Adipose tissue (tissue), 3 donors: ENCODE results near the gene OAS2. TPM values are rescaled to one million over a fixed set of nuclear protein-coding genes. Genes with fewer than 3 reads are reported as not detected.

ENCODE experiments used
- H3K27ac ChIP-seq: one replicate; pipeline ENCODE4 v1.5.1; 2013; ENCODE audit warnings: low read depth, low read length
- WGBS, 3 donors: extraction: QIAGEN DNeasy Blood & Tissue Kit; methylation state at CpG; one replicate each; pipeline ENCODE4 v1.1.7; 2013; 5-methylcytosine and 5-hydroxymethylcytosine counted together
- polyA plus RNA-seq, 3 donors: library from polyadenylated mRNA; stranded (reverse); fragments of 200-250 nt; gene quantifications; one replicate each; pipeline ENCODE4 v1.2.3, GENCODE V29; 2013
- donor health status: healthy with polysubstance abuse.
- donor health status: Bipolar disorder and iron deficiency.
- donor health status: healthy.

OAS2 gene
- polyA plus RNA-seq, 3 donors: 2.2 to 9.4 (median 4.9) TPM

DNA sequence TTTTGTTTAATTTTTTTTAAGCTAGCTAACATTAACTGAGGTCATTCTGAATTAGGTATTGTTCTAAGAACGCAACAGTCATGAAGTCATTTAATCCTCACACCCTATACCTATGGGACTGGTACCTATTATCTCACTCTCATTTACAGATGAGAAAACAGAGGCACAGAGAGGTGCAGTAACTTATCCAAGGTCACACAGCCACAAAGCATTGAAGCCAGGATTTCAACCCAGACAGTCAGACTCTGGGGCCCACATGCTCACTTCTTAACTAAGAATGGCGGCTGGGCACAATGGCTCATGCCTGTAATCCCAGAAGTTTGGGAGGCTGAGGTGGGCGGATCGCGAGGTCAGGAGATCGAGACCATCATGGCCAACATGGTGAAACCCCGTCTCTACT lies 63.2 kb downstream of the OAS2 start:
- H3K27ac ChIP-seq: no peak overlapping the region
- 85 to 95% (median 94%) methylated on average over 7 of the region's 7 CpGs for WGBS, 3 donors

DNA sequence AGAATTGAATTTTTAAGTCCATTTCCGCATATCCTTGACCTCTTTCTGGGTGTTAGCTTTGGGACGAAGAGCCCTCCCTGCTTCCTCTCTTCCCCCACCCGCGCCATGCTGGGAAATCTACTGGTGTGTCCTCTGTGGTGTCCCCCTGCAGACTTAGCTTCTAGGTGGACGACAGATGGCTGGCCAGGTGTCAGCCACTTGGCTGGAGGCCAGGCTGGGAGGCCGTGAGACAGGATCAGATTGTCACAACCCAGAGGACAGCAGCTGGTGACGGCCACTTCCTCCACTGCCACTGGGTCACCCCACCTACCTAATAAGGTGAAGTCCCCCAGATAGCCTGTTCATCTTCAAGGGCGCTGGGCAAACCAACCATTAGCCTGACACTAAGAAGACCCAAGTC lies 64.9 kb downstream of the OAS2 start:
- H3K27ac ChIP-seq: no peak overlapping the region
- 57 to 70% (median 68%) methylated on average over 8 of the region's 8 CpGs for WGBS, 3 donors

DNA sequence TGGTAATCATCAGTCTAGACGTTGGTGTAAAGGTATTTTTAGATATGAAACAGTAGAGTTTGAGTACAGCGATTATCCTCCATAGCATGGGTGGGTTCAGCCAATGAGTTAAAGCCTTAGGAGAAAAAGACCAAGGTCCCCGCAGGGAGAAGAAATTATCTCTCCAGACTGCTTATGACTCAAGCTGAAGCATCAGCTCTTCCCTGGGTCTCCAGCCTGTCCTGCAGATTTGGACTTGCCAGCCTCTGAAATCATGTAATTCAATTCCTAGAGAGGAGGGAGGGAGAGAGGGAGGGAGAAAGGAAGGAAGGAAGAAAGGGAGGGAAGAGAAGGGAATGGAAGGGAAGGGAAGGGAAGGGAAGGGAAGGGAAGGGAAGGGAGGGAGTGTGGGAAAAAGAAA lies 66.2 kb downstream of the OAS2 start:
- WGBS, 3 donors: 70 to 85% (median 74%) methylated on average over 3 of the region's 3 CpGs
- no peak overlapping the region for H3K27ac ChIP-seq

DNA sequence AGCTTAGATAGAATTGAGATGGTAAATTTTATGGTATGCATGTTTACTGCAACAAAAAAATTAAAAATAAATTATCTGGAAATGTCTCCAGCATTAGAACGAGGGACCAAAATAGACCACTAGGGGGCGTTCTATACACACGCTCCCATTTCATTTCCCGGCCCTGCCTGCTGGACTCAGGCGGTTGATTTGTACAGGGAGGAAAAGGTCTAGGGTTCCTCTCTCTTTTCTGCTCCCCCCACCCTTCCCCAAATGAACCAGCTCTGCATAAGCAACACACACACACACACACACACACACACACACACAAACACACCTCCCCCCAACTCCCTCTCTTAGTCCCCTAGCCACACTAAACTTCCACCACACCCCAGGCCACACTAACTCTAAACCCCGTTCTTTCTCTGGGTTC lies 70.4 kb downstream of the OAS2 start:
- H3K27ac ChIP-seq: no peak overlapping the region
- 7 to 10% (median 8%) methylated on average over 6 of the region's 6 CpGs for WGBS, 3 donors

- H3K27ac ChIP-seq: no peak overlapping the region
- WGBS, 3 donors: 58 to 68% (median 63%) methylated on average over 11 of the region's 11 CpGs
Observed at GRCh38 chr12:113049976-113050742, 71.8 kb downstream of the OAS2 start.

GRCh38 chr12:113050795-113051194 lies 72.5 kb downstream of the OAS2 start:
- WGBS, 3 donors: 85 to 93% (median 91%) methylated on average over 7 of the region's 7 CpGs
- H3K27ac ChIP-seq: no peak overlapping the region

- H3K27ac ChIP-seq: no peak overlapping the region
- 86 to 91% (median 86%) methylated on average over 4 of the region's 4 CpGs for WGBS, 3 donors
Observed at GRCh38 chr12:113051759-113052158, 73.4 kb downstream of the OAS2 start.

GRCh38 chr12:113052326-113052725 lies 74.0 kb downstream of the OAS2 start:
- 62 to 75% (median 64%) methylated on average over 4 of the region's 4 CpGs for WGBS, 3 donors
- no peak overlapping the region for H3K27ac ChIP-seq

- 64 to 89% (median 71%) methylated on average over 4 of the region's 4 CpGs for WGBS, 3 donors
- no peak overlapping the region for H3K27ac ChIP-seq
Observed at GRCh38 chr12:113054948-113055486, 76.7 kb downstream of the OAS2 start.

DNA sequence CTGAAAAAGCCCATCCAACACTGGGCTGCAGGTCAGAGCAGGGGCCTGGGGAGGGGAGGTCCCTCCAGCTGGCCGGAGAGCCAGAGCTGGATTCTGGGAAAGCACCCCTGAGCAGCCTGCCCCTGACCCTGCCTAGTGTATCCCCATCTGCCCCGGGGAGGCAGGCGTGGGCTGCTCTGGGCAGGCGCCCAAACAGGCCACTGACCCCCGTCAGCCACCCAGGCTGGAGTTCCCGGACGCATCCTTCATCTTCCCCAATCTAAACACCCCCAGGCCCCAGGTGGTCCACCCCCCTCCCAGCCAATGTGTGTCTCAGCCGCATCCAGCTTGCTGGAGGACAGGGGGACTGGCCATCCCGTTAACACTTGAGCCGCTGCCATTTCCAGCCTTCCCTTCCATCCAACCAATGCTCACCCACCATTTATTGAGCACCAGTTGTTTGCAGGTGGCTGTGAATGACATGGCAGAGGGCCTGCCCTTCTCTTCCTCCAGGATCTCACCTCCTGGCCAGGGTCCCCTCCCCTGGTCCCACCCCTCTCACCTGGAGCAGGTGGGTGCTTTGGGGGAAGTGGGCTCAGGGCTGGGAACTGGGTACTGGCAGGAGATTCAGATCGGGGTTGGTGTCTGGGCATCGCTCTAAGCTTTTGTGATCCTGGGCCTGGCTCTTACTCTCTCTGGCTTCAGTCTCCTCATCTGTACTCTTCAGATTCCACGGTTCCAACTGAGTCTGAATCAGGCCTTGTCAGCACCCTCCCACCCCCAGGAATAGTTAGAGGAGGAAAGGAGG lies 77.5 kb downstream of the OAS2 start:
- 40 to 70% (median 55%) methylated on average over 13 of the region's 13 CpGs for WGBS, 3 donors
- H3K27ac ChIP-seq: no peak overlapping the region

- H3K27ac ChIP-seq: no peak overlapping the region
Observed at GRCh38 chr12:113056381-113056630, 78.0 kb downstream of the OAS2 start.

DNA sequence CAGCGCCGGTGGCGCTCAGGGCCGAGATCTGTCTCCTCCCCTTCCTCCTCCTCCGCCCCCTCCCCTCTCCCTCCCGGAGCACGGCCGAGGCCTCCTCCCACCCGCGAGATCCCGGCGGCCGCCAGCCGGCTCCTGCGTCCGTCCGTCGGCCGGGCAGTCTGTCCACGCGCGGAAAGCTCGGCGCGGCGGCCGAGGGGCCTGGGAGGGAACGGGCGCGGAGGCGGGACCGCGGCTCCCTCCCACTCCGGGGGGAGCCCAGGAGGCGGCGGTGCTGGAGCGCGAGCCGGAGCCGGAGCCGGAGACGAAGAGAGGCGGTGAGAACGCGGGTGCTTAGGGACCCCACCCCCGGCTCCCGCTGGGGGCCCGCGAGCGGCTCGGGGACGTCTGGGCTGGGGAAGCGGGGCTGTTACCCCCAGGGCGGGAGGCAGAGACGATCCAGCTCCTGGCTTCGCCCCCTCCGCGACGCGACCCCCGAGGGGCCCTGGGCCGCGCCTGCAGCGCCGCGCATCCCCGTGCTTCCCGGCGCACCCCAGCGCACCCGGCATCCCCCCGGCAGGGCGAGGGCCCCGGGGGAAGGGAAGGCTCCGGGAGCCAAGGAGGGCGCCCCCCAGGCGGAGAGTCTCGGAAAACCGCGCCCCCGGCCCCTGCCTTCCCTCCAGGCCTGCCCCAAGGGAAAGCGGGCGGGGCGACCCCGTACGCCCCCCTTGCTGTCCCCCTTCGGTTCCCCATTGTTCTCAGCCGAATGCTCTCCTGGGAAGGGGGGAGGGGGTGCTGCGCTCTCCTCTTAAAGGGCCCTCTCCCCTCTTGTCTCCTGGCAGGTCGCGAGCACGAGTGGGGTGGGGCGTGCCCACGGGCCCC lies 78.5 kb downstream of the OAS2 start, which contains the start of gene DTX1:
Gene DTX1 (plus strand): TSS at position 100 of the 858 bp plus-strand sequence. CDS start 1,463 bp downstream, outside the sequence.
- 1 to 2% (median 1%) methylated on average over 65 to 94 of the region's 94 CpGs for WGBS, 3 donors
- no peak within 1 kb of the TSS for H3K27ac ChIP-seq

More at GRCh38 chr12:113056381-113056630, 78.0 kb downstream of the OAS2 start:
- WGBS, 3 donors: 6 to 8% (median 6%) methylated on average over 8 of the region's 8 CpGs

- WGBS, 3 donors: 63 to 71% (median 65%) methylated on average over 42 to 44 of the region's 44 CpGs
- H3K27ac ChIP-seq: no peak overlapping the region
Observed at GRCh38 chr12:113057565-113058485, 79.5 kb downstream of the OAS2 start.

GRCh38 chr12:113058553-113058952 lies 80.2 kb downstream of the OAS2 start:
- 88 to 95% (median 92%) methylated on average over 1 of the region's 1 CpG for WGBS, 3 donors
- H3K27ac ChIP-seq: no peak overlapping the region

DNA sequence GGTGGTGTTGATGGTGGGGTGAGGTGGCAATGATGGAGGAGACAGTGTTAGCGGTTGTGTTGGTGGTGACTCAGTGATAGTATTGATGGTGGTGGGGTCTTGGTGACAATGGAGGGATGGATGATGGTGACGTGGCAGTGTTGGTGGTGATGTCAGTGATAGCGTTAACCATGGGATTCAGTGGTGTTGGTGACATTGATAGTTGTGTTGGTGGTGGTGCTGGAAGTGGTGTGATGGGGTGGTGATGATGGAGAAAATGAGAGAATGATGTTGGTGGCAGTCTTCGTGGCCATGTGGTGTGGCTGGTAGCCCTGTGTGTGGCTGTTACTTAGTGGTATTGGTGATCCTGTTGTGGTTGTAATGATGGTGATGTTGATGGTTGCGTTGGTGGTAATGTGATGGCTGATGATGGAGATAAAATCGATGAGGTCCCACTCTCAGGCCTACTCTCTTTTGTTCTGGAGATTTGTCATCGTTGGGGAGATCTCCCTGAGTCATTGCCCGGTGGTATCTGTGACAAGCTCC lies 80.8 kb downstream of the OAS2 start:
- no peak overlapping the region for H3K27ac ChIP-seq
- 85 to 92% (median 87%) methylated on average over 8 of the region's 8 CpGs for WGBS, 3 donors

GRCh38 chr12:113060336-113060960 lies 82.1 kb downstream of the OAS2 start:
- no peak overlapping the region for H3K27ac ChIP-seq
- 82 to 86% (median 84%) methylated on average over 7 of the region's 7 CpGs for WGBS, 3 donors

DNA sequence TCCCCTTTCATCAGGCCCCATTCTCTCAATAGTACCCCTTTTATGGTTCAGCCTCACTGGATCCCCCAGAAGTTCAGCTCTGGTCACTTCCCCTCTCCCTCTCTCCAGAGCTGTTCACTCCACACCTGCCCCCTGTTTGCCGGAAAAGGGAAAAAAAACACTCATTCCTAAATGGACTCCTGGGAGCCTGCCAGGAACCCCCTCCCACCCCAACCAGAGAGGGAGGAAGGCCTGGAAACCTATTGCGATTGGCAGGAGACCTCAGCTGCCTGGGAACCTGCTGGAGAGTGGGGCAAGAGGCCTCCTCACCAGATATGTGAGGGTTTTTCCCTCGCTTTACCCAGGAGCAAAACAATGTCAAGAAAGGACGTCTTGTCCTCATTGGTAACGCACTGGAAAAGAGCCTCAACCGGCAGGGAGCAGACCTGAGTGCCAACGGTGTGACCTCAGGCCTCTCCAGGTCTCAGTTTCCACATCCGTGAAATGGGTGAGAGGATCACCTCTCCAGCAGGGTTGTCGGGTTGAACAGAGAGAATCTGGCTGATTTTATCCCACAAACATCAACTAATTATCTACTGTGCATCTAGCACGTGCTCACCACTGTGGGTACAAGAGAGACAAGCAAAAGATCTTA lies 82.9 kb downstream of the OAS2 start:
- H3K27ac ChIP-seq: no peak overlapping the region
- 68 to 72% (median 70%) methylated on average over 10 of the region's 10 CpGs for WGBS, 3 donors
